ENCODE measurements around the gene STYXL2.

The STYXL2 gene

GRCh38 chr1:167083871-167084270, 10.0 kb upstream of the STYXL2 start:
- CTCF ChIA-PET, result no interaction called here
- no peak for DNase-seq (ENCODE audit: low spot score)
- POLR2A ChIA-PET (ENCODE audit: low non-redundant PET), result no interaction called here
- no peak overlapping the region for H3K27ac ChIP-seq
- no peak for TF ChIP-seq CTCF (conservative IDR thresholded peaks at IDR 0.05; ENCODE audit: low read depth)

GRCh38 chr1:167084757-167085156, 9.1 kb upstream of the STYXL2 start:
- ChIA-PET CTCF (no interaction called here), POLR2A (ENCODE audit: low non-redundant PET) (no interaction called here)
- TF ChIP-seq CTCF (conservative IDR thresholded peaks at IDR 0.05; ENCODE audit: low read depth), result no peak
- H3K27ac ChIP-seq, result no peak overlapping the region
- DNase-seq (ENCODE audit: low spot score), result no peak

GRCh38 chr1:167086033-167086432, 7.8 kb upstream of the STYXL2 start:
- CTCF ChIA-PET, result no interaction called here
- no peak for DNase-seq (ENCODE audit: low spot score)
- POLR2A ChIA-PET (ENCODE audit: low non-redundant PET), result interaction anchor here (0.6 kb wide), 1 partner anchor 369 kb away, joined by 3 read pairs; no protein-coding TSS in a partner anchor
- TF ChIP-seq CTCF (conservative IDR thresholded peaks at IDR 0.05; ENCODE audit: low read depth), result no peak
- no peak overlapping the region for H3K27ac ChIP-seq

- ChIA-PET CTCF (no interaction called here), POLR2A (ENCODE audit: low non-redundant PET) (no interaction called here)
- no peak for TF ChIP-seq CTCF (conservative IDR thresholded peaks at IDR 0.05; ENCODE audit: low read depth)
- DNase-seq (ENCODE audit: low spot score), result no peak
- H3K27ac ChIP-seq, result no peak overlapping the region
Measured at GRCh38 chr1:167086768-167087167, 7.1 kb upstream of the STYXL2 start.

GRCh38 chr1:167088746-167089417, 5.0 kb upstream of the STYXL2 start:
- POLR2A ChIA-PET (ENCODE audit: low non-redundant PET), result no interaction called here
- TF ChIP-seq CTCF (conservative IDR thresholded peaks at IDR 0.05; ENCODE audit: low read depth), result no peak
- CTCF ChIA-PET, result no interaction called here
- DNase-seq (ENCODE audit: low spot score), result no peak
- H3K27ac ChIP-seq, result no peak overlapping the region

GRCh38 chr1:167089939-167090313, 3.9 kb upstream of the STYXL2 start:
- ChIA-PET CTCF (interaction anchor here (0.6 kb wide), 1 partner anchor 457 kb away, joined by 5 read pairs; no protein-coding TSS in a partner anchor), POLR2A (ENCODE audit: low non-redundant PET) (no interaction called here)
- no peak for TF ChIP-seq CTCF (conservative IDR thresholded peaks at IDR 0.05; ENCODE audit: low read depth)
- DNase-seq (ENCODE audit: low spot score), result no peak
- H3K27ac ChIP-seq, result no peak overlapping the region

Measured in RWPE1 (cell line).